Liver (tissue), 3 donors: ENCODE data around the gene SLAIN2.

Experiments used
- CTCF ChIP-seq: fragments of 150-350 bp; IDR thresholded peaks from 2 replicates; pipeline ENCODE4 v1.5.1; 2017; ENCODE audit warnings: improper control_type of control experiment, low read depth, low read length; ENCODE audit not compliant: missing input control
- EGR1 ChIP-seq, 2 donors: IDR thresholded peaks; 2 replicates each; pipeline ENCODE4 v1.6.1; 2016 to 2018; ENCODE audit warnings: antibody characterized with exemption in 2 of 2, low read depth in 2 of 2
- FOXA1 ChIP-seq: IDR thresholded peaks from 2 replicates; pipeline ENCODE4 v1.6.1; 2016; ENCODE audit warnings: antibody characterized with exemption
- FOXA2 ChIP-seq: IDR thresholded peaks from 2 replicates; pipeline ENCODE4 v1.6.1; 2016; ENCODE audit warnings: antibody characterized with exemption
- JUND ChIP-seq, 2 donors: IDR thresholded peaks; 2 replicates each; pipeline ENCODE4 v1.6.1; 2016; ENCODE audit warnings: antibody characterized with exemption in 2 of 2
- RXRA ChIP-seq, 2 donors: IDR thresholded peaks; 2 replicates each; pipeline ENCODE4 v1.6.1; 2017 to 2018; ENCODE audit warnings: antibody characterized with exemption in 2 of 2, mild to moderate bottlenecking in 1 of 2
- TAF1 ChIP-seq: conservative IDR thresholded peaks from 2 replicates; pipeline ENCODE4 v1.6.1; 2016; ENCODE audit warnings: antibody characterized with exemption, mild to moderate bottlenecking
- TF ChIP-seq, protein P1 (sequence below): IDR thresholded peaks from 2 replicates; pipeline ENCODE4 v1.6.1; 2016; ENCODE audit warnings: antibody characterized with exemption
- TF ChIP-seq, protein P2 (sequence below): IDR thresholded peaks from 2 replicates; pipeline ENCODE4 v1.6.1; 2016; ENCODE audit warnings: antibody characterized with exemption
- TF ChIP-seq, protein P3 (sequence below): IDR thresholded peaks from 2 replicates; pipeline ENCODE4 v1.6.1; 2016; ENCODE audit warnings: antibody characterized with exemption, mild to moderate bottlenecking
- donor health status: healthy.
- donor health status: healthy.

- TF ChIP-seq CTCF (no peak), JUND (IDR thresholded peaks at IDR 0.05) (no peak), EGR1 (IDR thresholded peaks at IDR 0.05; ENCODE audit: low read depth in 2 of 2) (no peak), TAF1 (no peak), FOXA2 (no peak), FOXA1 (no peak), RXRA (IDR thresholded peaks at IDR 0.05) (no peak)
- TF ChIP-seq, protein P1, sequence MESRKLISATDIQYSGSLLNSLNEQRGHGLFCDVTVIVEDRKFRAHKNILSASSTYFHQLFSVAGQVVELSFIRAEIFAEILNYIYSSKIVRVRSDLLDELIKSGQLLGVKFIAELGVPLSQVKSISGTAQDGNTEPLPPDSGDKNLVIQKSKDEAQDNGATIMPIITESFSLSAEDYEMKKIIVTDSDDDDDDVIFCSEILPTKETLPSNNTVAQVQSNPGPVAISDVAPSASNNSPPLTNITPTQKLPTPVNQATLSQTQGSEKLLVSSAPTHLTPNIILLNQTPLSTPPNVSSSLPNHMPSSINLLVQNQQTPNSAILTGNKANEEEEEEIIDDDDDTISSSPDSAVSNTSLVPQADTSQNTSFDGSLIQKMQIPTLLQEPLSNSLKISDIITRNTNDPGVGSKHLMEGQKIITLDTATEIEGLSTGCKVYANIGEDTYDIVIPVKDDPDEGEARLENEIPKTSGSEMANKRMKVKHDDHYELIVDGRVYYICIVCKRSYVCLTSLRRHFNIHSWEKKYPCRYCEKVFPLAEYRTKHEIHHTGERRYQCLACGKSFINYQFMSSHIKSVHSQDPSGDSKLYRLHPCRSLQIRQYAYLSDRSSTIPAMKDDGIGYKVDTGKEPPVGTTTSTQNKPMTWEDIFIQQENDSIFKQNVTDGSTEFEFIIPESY: no peak
- TF ChIP-seq, protein P2, sequence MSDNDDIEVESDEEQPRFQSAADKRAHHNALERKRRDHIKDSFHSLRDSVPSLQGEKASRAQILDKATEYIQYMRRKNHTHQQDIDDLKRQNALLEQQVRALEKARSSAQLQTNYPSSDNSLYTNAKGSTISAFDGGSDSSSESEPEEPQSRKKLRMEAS: no peak
- TF ChIP-seq, protein P3, sequence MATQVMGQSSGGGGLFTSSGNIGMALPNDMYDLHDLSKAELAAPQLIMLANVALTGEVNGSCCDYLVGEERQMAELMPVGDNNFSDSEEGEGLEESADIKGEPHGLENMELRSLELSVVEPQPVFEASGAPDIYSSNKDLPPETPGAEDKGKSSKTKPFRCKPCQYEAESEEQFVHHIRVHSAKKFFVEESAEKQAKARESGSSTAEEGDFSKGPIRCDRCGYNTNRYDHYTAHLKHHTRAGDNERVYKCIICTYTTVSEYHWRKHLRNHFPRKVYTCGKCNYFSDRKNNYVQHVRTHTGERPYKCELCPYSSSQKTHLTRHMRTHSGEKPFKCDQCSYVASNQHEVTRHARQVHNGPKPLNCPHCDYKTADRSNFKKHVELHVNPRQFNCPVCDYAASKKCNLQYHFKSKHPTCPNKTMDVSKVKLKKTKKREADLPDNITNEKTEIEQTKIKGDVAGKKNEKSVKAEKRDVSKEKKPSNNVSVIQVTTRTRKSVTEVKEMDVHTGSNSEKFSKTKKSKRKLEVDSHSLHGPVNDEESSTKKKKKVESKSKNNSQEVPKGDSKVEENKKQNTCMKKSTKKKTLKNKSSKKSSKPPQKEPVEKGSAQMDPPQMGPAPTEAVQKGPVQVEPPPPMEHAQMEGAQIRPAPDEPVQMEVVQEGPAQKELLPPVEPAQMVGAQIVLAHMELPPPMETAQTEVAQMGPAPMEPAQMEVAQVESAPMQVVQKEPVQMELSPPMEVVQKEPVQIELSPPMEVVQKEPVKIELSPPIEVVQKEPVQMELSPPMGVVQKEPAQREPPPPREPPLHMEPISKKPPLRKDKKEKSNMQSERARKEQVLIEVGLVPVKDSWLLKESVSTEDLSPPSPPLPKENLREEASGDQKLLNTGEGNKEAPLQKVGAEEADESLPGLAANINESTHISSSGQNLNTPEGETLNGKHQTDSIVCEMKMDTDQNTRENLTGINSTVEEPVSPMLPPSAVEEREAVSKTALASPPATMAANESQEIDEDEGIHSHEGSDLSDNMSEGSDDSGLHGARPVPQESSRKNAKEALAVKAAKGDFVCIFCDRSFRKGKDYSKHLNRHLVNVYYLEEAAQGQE: no peak
These were observed 5.0 kb upstream of the SLAIN2 start for GRCh38 chr4:48336146-48336870.
